SH-SY5Y (cell line): Measurements from ENCODE around the gene PHEX.

Experiments
- GATA2 ChIP-seq: IDR thresholded peaks from 2 replicates; pipeline ENCODE4 v1.6.1; 2011; ENCODE audit warnings: mild to moderate bottlenecking, low read depth, low read length
- GATA3 ChIP-seq: IDR thresholded peaks from 2 replicates; pipeline ENCODE4 v1.6.1; 2011; ENCODE audit warnings: low read depth, mild to moderate bottlenecking, low read length, moderate library complexity

- no peak for TF ChIP-seq GATA2
- no peak for TF ChIP-seq GATA3
These were observed 170.1 kb downstream of the PHEX start for GRCh38 chrX:22202251-22202650.
